NCI-H82 (cell line): ENCODE results near the gene MINDY1.

Experiments used
- DNase-seq: peaks from one replicate; lab custom pipeline; 2025; lab: John Stamatoyannopoulos, UW

Gene MINDY1

DNA sequence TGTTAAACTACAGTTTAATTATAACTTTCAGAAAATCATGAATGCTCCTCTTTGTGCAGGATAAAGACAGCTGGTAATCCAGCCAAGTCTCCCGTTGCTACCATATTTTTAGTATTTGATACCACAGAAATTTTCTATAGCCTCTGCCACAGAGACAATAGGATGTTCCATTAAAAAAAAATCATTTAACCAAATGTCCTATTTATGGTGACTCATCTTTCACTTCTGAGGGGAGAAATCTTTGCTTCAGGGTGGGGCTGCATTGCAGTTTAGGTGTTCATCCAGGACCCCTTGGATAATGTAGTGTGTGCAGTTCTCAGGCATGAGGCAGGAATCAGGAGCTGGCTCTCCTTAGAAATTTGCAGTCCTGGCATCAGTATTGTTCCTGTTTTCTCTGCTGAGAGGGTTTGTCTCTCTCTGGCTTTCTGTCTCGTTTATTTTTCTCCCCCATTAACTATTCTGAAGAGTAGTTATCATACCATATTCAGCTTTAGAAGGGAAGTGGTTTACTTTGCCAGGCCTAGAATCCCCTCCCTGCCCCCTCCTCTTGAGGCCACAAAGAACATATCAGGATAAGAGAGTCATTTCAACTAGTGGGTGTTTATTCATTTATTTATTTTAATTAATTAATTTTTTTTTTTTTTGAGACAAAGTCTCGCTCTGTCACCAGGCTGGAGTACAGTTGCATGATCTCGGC lies 4.6 kb upstream of the MINDY1 start:
- no peak for DNase-seq

- DNase-seq: no peak
Observed at GRCh38 chr1:151010346-151010726, 3.6 kb upstream of the MINDY1 start.

- no peak for DNase-seq
Observed at GRCh38 chr1:151009674-151010345, 3.1 kb upstream of the MINDY1 start.

DNA sequence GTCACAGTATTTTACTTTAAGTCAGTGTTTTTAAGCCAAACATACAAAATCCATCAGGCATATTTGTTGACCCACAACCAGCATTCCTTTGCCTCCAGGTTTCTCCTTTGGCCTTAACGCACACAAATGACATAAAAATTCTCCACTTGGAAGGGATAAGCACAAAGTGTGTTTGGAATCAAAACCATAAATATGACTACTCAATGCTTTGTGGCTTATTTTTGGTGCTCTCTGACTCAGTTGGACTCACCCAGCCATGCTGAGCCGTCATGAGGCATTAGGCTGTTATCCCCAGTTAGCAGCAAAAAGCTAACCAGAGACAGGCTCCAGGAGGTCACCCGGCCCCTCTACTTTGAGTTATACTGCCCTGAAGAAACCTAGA lies 2.5 kb upstream of the MINDY1 start:
- no peak for DNase-seq

DNA sequence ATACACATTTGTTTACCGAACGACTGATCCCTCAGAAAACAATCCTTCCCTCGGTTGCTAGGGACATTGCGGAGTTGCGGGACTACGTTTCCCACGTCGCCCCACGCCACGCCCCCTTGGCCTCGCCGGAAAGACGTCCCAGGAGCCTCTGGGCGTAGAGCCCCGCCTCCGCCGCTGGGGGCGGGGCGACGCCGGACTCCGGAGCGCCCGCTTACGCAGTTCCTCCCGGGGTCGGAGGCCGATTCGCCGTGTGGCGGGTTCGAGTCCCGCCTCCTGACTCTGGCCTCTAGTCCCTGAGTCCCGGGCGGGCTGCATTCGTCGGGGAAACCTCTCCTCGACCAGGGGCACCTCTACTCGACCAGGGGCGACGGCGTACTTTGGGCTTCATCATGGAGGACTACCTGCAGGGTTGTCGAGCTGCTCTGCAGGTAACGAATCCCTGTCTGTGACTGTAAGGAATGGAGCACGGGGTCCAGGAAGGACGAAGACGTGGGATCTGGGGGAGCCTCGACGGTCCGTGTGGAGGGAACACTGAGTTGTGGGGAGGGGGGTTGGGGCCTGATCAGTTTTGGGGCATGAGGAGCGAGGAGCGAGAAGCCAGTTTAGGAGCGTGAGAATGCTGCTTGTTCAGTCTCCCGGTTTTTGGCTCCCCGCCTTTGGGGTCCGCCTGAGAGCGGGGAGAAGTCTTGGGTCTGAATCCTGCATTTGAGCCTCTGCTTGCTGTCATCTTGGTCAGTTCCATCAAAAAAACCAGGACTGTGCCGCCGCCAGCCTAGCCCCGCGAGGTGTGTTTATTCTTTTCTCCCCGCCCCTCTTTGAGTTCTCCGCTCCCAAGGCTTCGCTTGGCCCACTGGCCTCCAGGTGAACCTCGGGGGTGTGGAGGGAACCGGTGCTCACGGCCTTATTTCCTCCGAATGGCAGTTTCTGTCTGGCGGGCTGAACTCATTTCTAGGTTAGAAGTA lies 1.8 kb upstream of the MINDY1 start, which contains the start of gene PRUNE1:
Gene PRUNE1 (plus strand): TSS at position 206 of the 962 bp plus-strand sequence. CDS start 184 bp downstream, at position 390.
- peak; percentile 100 for DNase-seq

- DNase-seq: no peak
Observed at GRCh38 chr1:151007853-151008243, 1.1 kb upstream of the MINDY1 start.

- DNase-seq: no peak
Observed at GRCh38 chr1:151005729-151006319, 878 bp downstream of the MINDY1 start.

- no peak for DNase-seq
Observed at GRCh38 chr1:151003180-151003579, 3.5 kb downstream of the MINDY1 start.

- DNase-seq: no peak
Observed at GRCh38 chr1:151002611-151003010, 4.1 kb downstream of the MINDY1 start.

DNA sequence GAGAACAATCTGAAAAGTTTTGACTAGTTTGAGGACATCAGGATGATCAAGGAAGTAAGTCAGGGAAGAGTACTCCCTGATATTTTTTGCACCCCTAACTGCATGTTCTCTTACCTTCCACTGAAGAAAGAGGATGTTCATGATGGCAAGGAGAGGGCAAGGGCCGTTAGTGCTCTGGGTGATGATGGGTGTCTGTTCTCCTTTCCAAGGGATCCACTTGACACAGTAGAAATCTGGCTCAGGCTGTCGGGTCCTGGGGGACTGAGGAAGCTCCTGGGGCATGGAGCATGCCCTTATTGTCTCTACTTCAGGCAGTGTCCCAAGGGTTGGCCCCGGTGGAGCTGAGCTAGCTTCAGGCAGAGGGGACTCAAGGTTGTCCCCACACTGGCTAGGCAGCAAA lies 4.7 kb downstream of the MINDY1 start:
- no peak for DNase-seq

DNA sequence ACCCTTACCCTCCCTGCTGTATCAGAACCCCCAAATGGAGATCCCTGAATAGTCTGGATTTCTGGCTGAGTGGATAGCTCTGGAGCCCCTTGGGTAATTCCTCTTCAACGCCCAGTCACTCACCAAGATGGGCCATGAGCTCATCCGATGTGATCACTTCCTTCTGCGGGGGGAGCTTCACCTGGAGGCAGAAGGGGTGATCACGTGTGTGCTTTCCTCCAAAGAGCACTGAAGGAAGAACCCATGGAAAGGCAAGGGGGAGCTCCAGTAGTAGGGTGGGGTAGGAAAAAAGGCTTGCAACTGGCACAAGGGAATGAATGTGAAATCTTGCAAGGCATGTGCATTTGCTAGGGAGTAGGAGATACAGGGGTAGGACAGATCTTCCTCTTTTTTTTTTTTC lies 5.1 kb downstream of the MINDY1 start:
- no peak for DNase-seq

GRCh38 chr1:151000408-151000807 lies 6.3 kb downstream of the MINDY1 start:
- DNase-seq: no peak

DNA sequence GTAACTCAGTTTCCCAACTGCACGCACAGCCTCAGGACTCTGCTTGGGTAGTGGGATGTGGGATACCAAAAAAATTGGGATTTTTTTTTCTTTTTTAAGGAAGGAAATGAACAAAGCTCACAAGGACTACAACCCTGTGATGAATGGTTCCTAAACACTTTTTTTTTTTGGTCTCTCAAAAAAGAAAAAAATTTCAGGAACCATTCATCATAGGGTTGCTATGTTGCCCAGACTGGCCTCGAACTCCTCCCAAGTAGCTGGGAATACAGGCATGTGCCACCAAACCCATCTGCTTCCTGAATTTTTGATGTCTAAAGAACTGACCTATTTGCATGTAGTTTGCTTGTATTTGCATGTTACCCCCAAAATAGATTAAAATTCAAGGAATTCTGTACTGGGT lies 6.8 kb downstream of the MINDY1 start:
- no peak for DNase-seq

- DNase-seq: no peak
Observed at GRCh38 chr1:150999051-150999674, 7.5 kb downstream of the MINDY1 start.

GRCh38 chr1:150997949-150998348 lies 8.8 kb downstream of the MINDY1 start:
- DNase-seq: no peak

DNA sequence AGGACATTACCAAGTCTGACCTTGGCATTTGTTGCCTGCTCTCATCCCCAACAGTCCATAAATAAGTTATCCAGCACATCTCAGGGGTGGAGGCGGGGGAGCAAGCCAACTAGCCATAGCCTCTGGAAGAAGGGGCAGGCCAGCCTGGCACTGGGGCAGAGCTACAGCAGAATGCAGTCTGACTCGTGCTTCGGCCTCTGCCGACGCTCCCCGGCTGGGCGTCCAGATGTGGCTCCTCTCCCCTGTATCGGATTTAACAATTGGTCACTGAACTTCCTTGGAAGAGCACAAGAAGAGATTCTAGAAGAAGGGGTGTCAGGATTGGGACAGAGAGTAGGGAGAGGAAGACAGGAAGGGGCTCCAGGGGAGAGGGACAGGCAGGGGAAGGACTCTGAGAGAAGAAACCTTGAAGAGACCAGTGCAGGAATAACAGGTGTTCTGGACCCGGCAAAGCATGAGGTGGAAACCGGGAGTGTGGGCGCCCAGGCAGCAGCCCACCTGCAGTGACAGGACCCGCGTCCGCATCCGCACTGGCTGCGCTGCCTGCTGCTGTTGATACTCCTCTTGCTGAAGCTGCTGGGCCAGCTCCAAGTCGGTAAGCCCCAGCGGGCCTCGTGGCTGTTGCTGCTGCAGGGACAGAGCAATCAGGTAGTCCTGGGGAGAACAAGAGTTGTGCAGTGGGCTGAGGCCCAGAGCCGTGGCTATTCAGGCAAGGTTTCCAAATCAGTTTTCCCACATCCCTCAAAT lies 9.4 kb downstream of the MINDY1 start:
- no peak for DNase-seq

GRCh38 chr1:150995896-150996295 lies 10.8 kb downstream of the MINDY1 start:
- DNase-seq: peak; percentile 67

GRCh38 chr1:150995460-150995859 lies 11.2 kb downstream of the MINDY1 start:
- no peak for DNase-seq

GRCh38 chr1:150994248-150994647 lies 12.5 kb downstream of the MINDY1 start:
- no peak for DNase-seq

GRCh38 chr1:150992626-150993025 lies 14.1 kb downstream of the MINDY1 start:
- DNase-seq: no peak

DNA sequence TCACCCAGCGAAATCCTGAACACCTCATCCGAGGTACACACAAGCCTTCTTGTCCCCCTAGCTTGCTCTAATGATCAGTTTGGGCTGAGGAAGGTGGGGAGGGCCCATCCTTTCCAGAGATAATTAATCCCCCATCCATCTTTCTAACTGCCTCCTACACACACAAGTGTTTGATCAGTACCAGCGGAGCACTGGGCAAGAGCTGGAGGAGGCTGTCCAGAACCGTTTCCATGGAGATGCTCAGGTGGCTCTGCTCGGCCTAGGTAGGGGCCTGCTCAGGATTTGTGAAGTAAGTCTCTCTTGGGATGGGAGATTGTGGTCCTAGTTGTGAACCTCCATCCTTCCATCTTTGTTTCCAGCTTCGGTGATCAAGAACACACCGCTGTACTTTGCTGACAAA lies 18.8 kb downstream of the MINDY1 start:
- no peak for DNase-seq
